ES-I3 (cell line): ENCODE measurements around the gene SERPINH1.

Experiments used
- H3K36me3 ChIP-seq: 2 replicates; pipeline ENCODE4 v1.6.1; 2013; ENCODE audit warnings: mild to moderate bottlenecking, low read length, control low read depth, moderate library complexity; ENCODE audit not compliant: insufficient read depth
- H3K4me1 ChIP-seq: 2 replicates; pipeline ENCODE4 v1.6.1; 2013; ENCODE audit warnings: mild to moderate bottlenecking, control low read depth, low read length; ENCODE audit not compliant: insufficient read depth
- H3K9ac ChIP-seq: 2 replicates; pipeline ENCODE4 v1.6.1; 2013; ENCODE audit warnings: low read depth, mild to moderate bottlenecking, low read length, moderate library complexity
- H3K9me3 ChIP-seq: 2 replicates; pipeline ENCODE4 v1.6.1; 2013; ENCODE audit warnings: mild to moderate bottlenecking, low read length, moderate library complexity; ENCODE audit not compliant: control insufficient read depth, insufficient read depth

The SERPINH1 gene

DNA sequence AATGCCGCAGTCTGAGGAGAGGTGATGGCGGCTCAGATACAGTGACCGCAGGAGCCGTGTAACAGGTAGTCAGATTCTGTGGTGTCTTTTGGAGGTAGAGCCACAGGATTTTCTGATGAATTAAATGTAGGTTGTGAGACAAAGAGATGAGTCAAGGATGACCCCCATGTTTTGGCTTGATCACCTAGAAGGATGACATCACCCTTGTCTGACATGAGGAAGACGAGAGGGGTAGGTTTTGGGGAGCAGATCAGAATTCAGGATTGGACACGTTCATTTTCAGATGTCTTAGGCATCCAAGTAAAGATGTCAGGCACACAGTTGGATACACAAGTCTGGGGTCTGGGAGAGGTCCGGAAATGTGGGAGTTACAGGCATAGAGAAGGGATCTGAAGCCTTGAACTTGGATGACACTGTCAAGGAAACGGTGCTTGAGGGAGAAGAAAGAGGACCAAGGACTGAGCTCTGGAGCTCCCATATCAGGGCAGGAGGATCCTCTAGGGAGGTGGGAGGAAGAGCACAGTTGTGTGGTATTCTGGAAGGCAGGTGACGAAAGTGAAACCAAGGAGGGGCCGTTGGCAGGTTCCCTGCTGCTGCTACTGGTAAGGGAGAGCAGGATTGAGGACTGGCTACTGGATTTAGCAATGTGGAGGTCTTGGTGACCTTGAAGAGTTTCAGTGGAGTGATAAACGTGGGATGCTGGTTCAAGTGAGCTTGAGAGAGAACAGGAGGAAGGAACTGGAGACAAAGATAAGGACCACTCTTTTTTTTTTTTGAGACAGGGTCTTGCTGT, 23.7 kb upstream of the SERPINH1 start:
- Histone ChIP-seq H3K36me3 (no peaks in the 10 kb centered on the region), H3K9me3 (no peaks in the 10 kb centered on the region), H3K9ac (no peak overlapping the region), H3K4me1 (peaks cover 4% of the 10 kb centered on the region; the same call in 1 of the 2 replicates)

DNA sequence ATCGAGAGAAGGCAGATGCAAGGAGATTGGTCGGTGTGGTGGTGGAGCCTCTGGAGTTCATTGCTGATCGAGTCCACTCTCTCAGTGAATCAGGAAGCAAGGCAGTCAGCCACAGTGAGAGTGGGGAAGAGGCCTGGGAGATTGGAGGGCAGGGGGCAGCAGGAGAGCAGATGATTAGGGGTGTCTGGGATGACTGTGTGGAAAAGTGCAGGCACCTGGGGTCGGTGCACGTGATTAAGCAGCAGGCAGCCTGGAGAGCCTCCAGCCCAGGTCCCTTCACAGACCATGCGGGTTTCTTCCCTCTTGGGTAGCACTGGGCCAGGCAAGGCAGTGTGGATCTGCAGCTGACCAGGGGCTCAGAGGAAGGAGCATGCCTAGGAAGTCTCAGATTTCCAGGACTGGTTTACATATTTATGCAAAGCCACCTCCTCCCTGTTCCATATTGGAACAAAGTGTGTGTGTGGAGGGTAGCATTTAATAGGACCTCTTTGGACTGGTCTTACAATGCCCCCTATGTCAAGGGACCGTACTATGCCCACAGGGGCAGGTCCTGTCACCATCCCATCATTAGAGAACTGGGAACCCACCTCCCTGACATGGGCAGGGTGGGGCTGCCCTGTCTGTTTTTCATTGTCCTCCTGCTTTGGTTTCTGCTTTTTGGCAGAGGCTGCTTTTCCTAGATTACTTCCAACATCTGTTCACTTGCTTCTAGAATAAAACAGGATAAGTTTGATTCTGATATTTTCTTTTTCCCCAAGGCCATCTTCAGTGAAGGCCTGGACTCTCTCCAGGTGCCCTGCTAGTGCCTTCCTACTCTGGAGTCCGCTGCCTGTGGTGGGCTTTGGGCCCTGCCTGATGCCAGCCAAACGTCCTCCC, 22.4 kb upstream of the SERPINH1 start:
- peaks cover 4% of the 10 kb centered on the region; the same call in 1 of the 2 replicates for H3K4me1 ChIP-seq
- H3K9me3 ChIP-seq = no peaks in the 10 kb centered on the region
- no peaks in the 10 kb centered on the region for H3K36me3 ChIP-seq
- no peak overlapping the region for H3K9ac ChIP-seq

DNA sequence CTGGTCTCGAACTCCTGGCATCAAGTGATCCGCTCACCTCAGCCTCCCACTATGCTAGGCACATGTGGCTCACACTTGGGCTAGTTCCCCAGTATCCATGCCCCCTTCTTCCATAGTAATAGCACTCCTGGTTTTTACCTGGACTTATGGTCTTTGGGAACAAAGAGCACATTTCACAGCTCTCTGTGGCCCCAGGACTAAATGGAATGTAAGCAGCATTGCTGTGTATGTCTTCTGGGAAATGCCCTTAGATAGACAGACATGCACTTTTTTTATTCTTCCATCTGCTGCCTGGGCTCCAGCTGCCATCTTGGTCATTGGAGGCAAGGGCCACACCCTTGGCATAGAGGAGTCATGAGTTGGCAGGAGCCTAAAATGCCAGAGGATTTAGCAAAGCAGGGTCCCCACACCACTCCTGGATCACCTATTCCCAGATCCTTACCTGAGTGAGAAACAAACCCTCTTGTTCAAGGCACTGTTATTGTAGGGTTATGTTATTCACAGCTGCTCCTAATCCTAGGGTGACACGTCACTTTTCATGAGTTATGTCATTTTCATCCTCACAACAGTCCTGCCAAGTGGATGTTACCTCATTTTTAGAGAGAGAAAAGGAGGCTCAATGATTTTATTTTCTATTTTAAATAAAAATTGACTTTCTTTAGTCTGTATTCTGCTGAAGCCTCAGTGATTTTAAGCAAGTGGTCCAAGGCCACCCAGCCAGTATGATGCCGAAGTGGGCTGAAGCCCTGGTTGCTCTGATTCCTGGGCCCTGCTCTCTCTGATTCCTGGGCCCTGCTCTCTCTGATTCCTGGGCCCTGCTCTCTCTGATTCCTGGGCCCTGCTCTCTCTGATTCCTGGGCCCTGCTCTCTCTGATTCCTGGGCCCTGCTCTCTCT, 20.6 kb upstream of the SERPINH1 start:
- Histone ChIP-seq H3K36me3 (no peaks in the 10 kb centered on the region), H3K9me3 (no peaks in the 10 kb centered on the region), H3K9ac (no peak overlapping the region), H3K4me1 (peaks cover 4% of the 10 kb centered on the region; the same call in 1 of the 2 replicates)

DNA sequence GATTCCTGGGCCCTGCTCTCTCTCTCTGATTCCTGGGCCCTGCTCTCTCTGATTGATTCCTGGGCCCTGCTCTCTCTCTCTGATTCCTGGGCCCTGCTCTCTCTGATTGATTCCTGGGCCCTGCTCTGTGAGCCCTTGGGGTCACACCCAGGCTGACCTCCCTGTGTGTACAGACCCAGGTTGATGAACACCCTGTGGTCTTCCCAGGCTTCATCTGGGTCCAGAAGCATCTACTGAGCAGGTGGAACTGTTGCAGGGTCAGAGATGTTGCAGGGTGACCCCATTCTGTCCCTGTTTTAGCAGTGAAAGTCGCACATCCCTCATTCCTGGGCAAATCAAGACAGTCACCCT, 20.0 kb upstream of the SERPINH1 start:
- Histone ChIP-seq H3K4me1 (peaks cover 4% of the 10 kb centered on the region; the same call in 1 of the 2 replicates), H3K36me3 (no peaks in the 10 kb centered on the region), H3K9ac (no peak overlapping the region), H3K9me3 (no peaks in the 10 kb centered on the region)

DNA sequence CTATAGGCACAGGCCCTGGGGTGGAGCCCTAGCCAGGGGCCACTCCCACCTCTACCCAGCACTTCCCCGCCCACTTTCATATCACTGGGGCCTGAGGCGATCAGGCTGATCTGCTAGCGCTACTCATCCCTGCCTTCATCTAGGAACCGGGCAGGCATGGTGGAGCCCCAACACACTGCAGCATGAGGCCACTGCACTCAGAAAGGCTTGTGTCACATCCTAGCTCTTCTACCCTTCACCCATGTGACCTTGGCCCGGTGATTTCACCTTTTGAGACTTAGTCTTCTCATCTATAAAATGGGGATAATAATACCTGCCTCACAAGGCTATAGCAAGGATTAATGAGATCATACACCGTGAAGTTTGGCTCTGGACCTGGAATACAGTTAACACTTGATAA, 18.2 kb upstream of the SERPINH1 start:
- H3K9me3 ChIP-seq = no peaks in the 10 kb centered on the region
- H3K4me1 ChIP-seq = peaks cover 6% of the 10 kb centered on the region; the same call in 1 of the 2 replicates
- H3K36me3 ChIP-seq = no peaks in the 10 kb centered on the region
- no peak overlapping the region for H3K9ac ChIP-seq

DNA sequence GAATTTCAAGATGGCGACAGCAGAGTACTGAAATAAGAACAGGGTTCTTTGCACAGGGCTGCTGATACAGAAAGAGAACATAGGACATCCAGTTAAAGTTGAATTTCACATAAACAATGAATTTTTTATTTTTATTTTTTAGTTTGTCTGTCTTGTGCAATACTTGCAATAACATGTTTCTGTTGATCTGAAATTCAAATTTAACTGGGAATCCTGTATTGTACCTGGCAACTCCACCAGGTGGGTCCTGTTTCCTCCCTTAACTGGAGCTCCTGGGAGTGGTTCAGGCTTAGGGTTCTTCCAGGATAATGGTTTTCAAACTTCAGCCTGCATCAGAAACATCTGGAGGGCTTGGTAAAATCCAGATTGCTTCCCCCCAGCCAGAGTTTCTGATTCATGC, 14.9 kb upstream of the SERPINH1 start:
- no peaks in the 10 kb centered on the region for H3K9me3 ChIP-seq

DNA sequence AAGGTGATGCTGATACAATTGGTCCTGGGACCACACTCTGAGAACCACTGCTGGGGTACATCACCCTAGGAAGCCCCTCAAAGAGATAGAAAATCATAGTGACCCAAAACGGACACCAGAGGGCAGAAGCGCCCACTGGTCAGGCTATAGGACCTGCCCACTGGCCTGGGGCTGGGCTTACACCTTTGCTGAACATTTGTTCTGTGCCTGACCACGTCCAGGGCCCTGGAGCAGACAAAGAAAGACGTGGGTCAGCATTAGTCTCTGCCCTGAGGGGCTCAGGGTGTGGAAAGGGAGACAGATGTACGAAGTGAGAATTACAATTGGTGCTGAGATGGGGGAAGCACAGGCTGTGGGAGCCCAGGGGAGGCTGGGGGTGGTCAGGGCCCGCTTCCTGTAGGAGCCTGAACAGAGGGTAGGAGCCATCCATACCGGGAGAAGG, 14.4 kb upstream of the SERPINH1 start:
- Histone ChIP-seq H3K9ac (no peak overlapping the region), H3K36me3 (no peaks in the 10 kb centered on the region), H3K9me3 (no peaks in the 10 kb centered on the region), H3K4me1 (peaks cover 7% of the 10 kb centered on the region; the same call in 1 of the 2 replicates)

More for the DNA sequence above, 14.9 kb upstream of the SERPINH1 start:
- Histone ChIP-seq H3K4me1 (peaks cover 6% of the 10 kb centered on the region; the same call in 1 of the 2 replicates), H3K9ac (no peak overlapping the region), H3K36me3 (no peaks in the 10 kb centered on the region)

DNA sequence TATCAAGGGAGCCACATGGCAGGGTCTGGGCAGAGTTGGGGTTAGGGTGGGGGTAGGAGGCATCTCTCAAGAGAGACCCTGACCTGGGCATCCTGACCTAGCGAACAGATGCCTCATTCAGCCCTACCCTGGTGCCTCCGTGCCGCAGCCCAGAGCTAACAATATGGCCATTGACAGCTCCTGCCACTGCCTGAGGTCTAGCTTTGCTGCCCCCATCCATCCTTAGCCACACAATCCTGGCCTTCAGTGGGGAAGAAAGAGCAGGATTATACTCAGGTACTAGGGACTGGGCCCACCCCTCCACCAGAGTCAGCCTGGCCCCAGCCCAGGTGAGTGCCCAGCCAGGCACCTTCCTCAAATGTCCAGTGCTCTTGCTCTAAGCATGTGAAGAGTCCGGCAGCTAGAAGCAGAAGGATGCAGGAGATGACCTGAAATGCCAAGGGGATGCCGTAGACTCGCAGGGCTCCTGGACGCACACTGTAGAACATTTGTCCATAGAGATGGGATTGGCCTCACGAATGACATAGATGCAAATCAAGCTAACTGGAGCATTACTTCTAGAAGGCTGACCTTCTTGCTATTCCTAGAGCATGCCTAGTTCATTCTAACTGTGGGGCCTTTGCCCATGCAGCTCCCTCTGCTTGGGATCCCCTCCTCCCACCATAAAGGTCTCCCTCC, 13.3 kb upstream of the SERPINH1 start:
- Histone ChIP-seq H3K9ac (no peak overlapping the region), H3K4me1 (peaks cover 18% of the 10 kb centered on the region; the same call in 1 of the 2 replicates), H3K9me3 (no peaks in the 10 kb centered on the region), H3K36me3 (no peaks in the 10 kb centered on the region)

DNA sequence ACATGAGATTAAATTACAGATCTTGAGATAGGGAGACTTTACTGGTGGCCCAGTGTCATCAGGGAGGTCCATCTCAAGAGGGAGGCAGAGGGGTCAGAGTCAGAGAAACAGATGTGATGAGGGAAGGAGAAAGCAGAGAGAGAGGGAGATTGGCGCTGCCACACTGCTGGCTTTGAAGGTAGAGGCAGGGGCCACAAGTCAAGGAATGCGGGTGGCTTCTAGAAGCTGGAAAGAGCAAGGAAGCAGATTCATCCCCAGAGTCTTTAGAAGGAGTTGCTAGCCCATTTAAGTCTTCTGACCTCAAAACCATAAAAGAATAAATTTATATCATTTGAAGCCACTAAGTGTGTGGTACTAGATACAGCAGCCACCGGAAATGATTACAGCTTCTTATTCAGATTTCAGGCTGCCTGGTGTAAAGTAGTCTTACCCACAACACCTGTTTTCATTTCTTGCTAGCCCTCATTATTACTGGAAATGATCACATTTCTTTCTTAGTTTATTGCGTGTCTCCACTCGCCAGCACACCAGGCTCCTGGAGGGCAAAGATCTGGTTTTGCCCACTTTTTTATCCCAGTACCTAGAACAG, 12.6 kb upstream of the SERPINH1 start:
- peaks cover 24% of the 10 kb centered on the region; the same call in 1 of the 2 replicates for H3K4me1 ChIP-seq
- H3K9me3 ChIP-seq = no peaks in the 10 kb centered on the region

DNA sequence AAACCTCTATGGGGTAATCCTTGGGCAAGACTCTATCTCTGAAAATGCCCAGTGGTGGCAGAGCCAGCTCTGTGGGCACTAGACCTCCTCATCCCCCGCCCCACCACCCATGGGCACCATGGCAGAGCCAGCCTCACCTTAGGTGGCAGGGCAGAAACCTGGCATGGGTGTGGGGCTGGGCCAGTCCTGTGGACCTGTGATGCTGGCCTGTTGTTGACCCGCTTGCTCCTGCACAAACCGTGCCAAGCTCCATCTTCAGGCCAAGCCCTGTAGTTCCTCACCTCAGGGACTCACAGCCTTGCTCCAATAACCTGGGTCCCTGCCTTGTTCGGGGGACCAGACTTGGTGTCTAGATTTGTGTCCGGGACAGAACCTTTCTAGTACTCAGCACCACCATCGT, 8.9 kb upstream of the SERPINH1 start:
- no peaks in the 10 kb centered on the region for H3K9me3 ChIP-seq
- peaks cover 38% of the 10 kb centered on the region for H3K4me1 ChIP-seq
- no peaks in the 10 kb centered on the region for H3K36me3 ChIP-seq
- H3K9ac ChIP-seq = no peak overlapping the region

More for the DNA sequence above, 12.6 kb upstream of the SERPINH1 start:
- H3K9ac ChIP-seq = no peak overlapping the region
- no peaks in the 10 kb centered on the region for H3K36me3 ChIP-seq

DNA sequence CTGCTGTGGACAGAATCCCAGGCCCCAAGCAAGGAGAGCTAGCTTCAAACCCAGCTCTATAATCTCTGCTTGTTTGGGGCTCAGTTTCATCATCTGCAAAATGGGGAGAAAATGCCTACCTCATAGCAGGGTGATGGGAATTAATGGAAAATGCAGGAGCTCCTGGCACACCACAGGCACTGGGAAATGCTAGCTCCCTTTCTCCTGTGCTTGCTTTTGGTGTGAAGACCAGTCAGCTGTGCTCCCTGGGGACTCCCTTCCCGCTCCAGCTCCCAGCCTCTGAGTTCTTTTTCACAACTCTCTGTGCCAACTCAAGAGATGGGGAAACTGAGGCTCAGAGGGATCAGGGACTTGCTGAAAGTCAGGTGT, 8.2 kb upstream of the SERPINH1 start:
- no peak overlapping the region; the same call in 1 of the 2 replicates for H3K9ac ChIP-seq
- no peaks in the 10 kb centered on the region for H3K9me3 ChIP-seq
- H3K4me1 ChIP-seq = peaks cover 44% of the 10 kb centered on the region
- H3K36me3 ChIP-seq = no peaks in the 10 kb centered on the region

DNA sequence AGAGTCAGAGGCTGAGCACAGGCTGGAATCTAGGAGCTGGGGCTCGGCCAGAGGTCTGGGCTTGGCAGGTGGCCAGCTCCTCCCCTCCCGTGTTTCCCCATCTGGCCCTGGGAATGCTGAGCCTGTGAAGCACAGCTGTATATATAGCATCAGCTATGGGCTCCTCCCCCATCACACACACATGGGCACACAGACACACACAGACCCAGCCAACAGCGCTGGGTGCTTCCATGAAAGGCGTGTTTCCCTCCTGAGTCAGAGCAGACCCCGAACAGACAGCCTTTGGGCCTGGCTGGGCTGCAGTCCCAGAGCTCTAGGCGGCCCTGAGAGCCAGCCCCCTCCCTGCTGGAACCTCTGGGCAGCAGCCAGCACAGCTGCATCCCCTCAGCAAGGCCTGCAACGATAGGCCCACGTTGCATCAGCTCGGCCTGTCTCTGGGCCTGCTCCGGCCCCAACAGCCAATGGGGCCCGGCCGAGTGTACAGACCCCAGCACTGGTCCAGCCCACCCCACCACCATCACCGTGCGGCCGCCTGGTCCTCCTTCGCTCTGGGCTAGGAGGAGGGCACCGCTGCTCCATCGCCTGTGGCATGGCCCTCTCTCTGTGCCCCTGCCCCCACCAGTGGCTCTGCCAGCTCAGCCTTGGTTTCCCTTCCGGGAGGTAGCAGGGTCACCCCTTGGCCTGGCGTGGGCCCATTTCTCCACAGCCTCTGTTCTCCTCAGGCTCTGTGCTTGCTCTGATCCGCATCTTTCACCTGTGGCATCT, 7.6 kb upstream of the SERPINH1 start:
- H3K9ac ChIP-seq = peak overlapping the region; percentile 26
- H3K9me3 ChIP-seq = no peaks in the 10 kb centered on the region
- peaks cover 50% of the 10 kb centered on the region for H3K4me1 ChIP-seq
- H3K36me3 ChIP-seq = no peaks in the 10 kb centered on the region
